Transverse colon (tissue), 4 donors: ENCODE results near the gene MTPN.

Source experiments
- CTCF ChIP-seq, 5 experiments: fragments of 200-600 bp in 3 of 5; fragments of 450-650 bp in 2 of 5; sonication (generic) in 3 of 5; IDR thresholded peaks; 1 replicate in 2 of 5; 2 replicates in 3 of 5; pipeline ENCODE4 v1.5.1; 2016 to 2017; ENCODE audit warnings: antibody characterized with exemption in 5 of 5, inconsistent platforms in 3 of 5, mild to moderate bottlenecking in 2 of 5, moderate library complexity in 1 of 5
- EP300 ChIP-seq: sonication (generic); formaldehyde crosslinking; IDR thresholded peaks from one replicate; pipeline ENCODE4 v1.6.1; 2017; ENCODE audit warnings: antibody characterized with exemption, low read depth
- POLR2A ChIP-seq: fragments of 450-650 bp; IDR thresholded peaks from one replicate; pipeline ENCODE4 v1.6.1; 2016; ENCODE audit warnings: antibody characterized with exemption, mild to moderate bottlenecking, moderate library complexity
- POLR2AphosphoS5 ChIP-seq, 3 donors: sonication (generic); formaldehyde crosslinking; IDR thresholded peaks; one replicate each; pipeline ENCODE4 v1.6.1; 2016; ENCODE audit warnings: antibody characterized with exemption in 3 of 3

GRCh38 chr7:135898226-135898625, 78.9 kb downstream of the MTPN start:
- TF ChIP-seq CTCF (IDR thresholded peaks at IDR 0.05) (no peak), POLR2A (no peak), EP300 (no peak), POLR2AphosphoS5 (IDR thresholded peaks at IDR 0.05) (no peak)
